K562 (cell line): ENCODE measurements around the gene SHBG. TPM values are rescaled to one million over a fixed set of nuclear protein-coding genes. Genes with fewer than 3 reads are reported as not detected.

Experiments
- CHAMP1 ChIP-seq: fragments of 450-650 bp; IDR thresholded peaks from 2 replicates; pipeline ENCODE4 v1.6.1; 2016; ENCODE audit warnings: mild to moderate bottlenecking
- CHD7 ChIP-seq: fragments of 200-600 bp; sonication (generic); IDR thresholded peaks from one replicate; pipeline ENCODE4 v1.6.1; 2012; ENCODE audit warnings: mild to moderate bottlenecking, low read depth, low read length, inconsistent platforms
- COPS2 ChIP-seq: fragments of 450-650 bp; conservative IDR thresholded peaks from 2 replicates; pipeline ENCODE4 v1.6.1; 2016; ENCODE audit warnings: mild to moderate bottlenecking, moderate library complexity
- CREB5 ChIP-seq: fragments of 250-450 bp; sonication (Bioruptor Pico); IDR thresholded peaks from 2 replicates; pipeline ENCODE4 v1.5.0; 2020; ENCODE audit warnings: mild to moderate bottlenecking
- NR0B1 ChIP-seq: fragments of 450-650 bp; IDR thresholded peaks from one replicate; pipeline ENCODE4 v1.6.1; 2018; ENCODE audit warnings: mild to moderate bottlenecking, moderate library complexity; ENCODE audit not compliant: partially characterized antibody
- OTX1 ChIP-seq: fragments of 450-650 bp; formaldehyde crosslinking; IDR thresholded peaks from 2 replicates; pipeline ENCODE4 v1.4.0; 2022; ENCODE audit warnings: mild to moderate bottlenecking
- PURB ChIP-seq: sonication (generic); formaldehyde crosslinking; IDR thresholded peaks from 2 replicates; pipeline ENCODE4 v1.9.0; 2021; ENCODE audit warnings: low read depth, mild to moderate bottlenecking, missing genetic modification reagents
- TFAM ChIP-seq: fragments of 250-450 bp; sonication (Bioruptor Pico); conservative IDR thresholded peaks from 2 replicates; pipeline ENCODE4 v1.5.0; 2021; ENCODE audit warnings: mild to moderate bottlenecking, moderate library complexity
- ZNF347 ChIP-seq: fragments of 450-650 bp; formaldehyde crosslinking; IDR thresholded peaks from 2 replicates; pipeline ENCODE4 v1.4.0; 2020; ENCODE audit warnings: low read depth, mild to moderate bottlenecking, moderate library complexity
- polyA plus RNA-seq, 8 experiments: library from polyadenylated mRNA; depleted of rRNA in 4 of 8; stranded (reverse) in 5 of 8; unstranded in 3 of 8; fragments of >200 nt; fragmentation: Nextera tagmentation in 2 of 8; fragmentation: Illumina TruSeq in 1 of 8; extraction: Ambion mirVana in 2 of 8; extraction: Trizol in 1 of 8; gene quantifications; 2 replicates each; pipeline versions ENCODE4 v1.2.1 to v1.2.3, GENCODE V29; 2011 to 2014; ENCODE audit warnings: inconsistent platforms in 1 of 8, missing spikeins in 1 of 8
- total RNA-seq, 7 experiments: library from RNA; depleted of rRNA in 6 of 7; stranded (reverse); fragments of >200 nt in 6 of 7; fragmentation: Illumina TruSeq in 2 of 7; extraction: Trizol in 2 of 7; gene quantifications; 2 replicates each; pipeline versions ENCODE4 v1.2.1 to v1.2.3, GENCODE V29; 2011 to 2021; ENCODE audit warnings: low replicate concordance in 1 of 7

Gene SHBG
- total and polyA plus RNA-seq, 9 of the 15 experiments (the other 6 are each of a cell fraction or from before 2014, with no cell fraction given), result not detected

GRCh38 chr17:7614425-7615264 is 15.3 kb upstream of the SHBG start, which contains the start of gene FXR2 (continued):
- TF ChIP-seq CHD7 (no peak), CHAMP1 (no peak), PURB (no peak), OTX1 (no peak), ZNF347 (no peak), CREB5 (CRISPR knock-in tag) (no peak), NR0B1 (no peak), COPS2 (no peak), TFAM (CRISPR knock-in tag) (no peak)
